Mesodermal cell (in vitro differentiated cells): ENCODE results near the gene NPSR1.

Experiments
- H3K27ac ChIP-seq: 2 replicates; pipeline ENCODE4 v1.7.0; 2013; ENCODE audit warnings: mild to moderate bottlenecking, low read depth, low read length, moderate library complexity; ENCODE audit not compliant: severe bottlenecking
- H3K36me3 ChIP-seq: 2 replicates; pipeline ENCODE4 v1.7.1; 2013; ENCODE audit warnings: mild to moderate bottlenecking, low read length, moderate library complexity; ENCODE audit not compliant: control insufficient read depth, insufficient read depth
- H3K4me1 ChIP-seq: one replicate; pipeline ENCODE4 v1.7.1; 2013; ENCODE audit warnings: mild to moderate bottlenecking, low read length; ENCODE audit not compliant: insufficient read depth, control insufficient read depth, poor library complexity, severe bottlenecking
- H3K4me3 ChIP-seq: 2 replicates; pipeline ENCODE4 v1.7.0; 2013; ENCODE audit warnings: low read length, control low read depth, mild to moderate bottlenecking; ENCODE audit not compliant: insufficient read depth, poor library complexity, severe bottlenecking; ENCODE audit errors: extremely low read depth
- H3K9me3 ChIP-seq: 2 replicates; pipeline ENCODE4 v1.7.1; 2013; ENCODE audit warnings: mild to moderate bottlenecking, low read length, moderate library complexity; ENCODE audit not compliant: control insufficient read depth
- WGBS, 2 experiments: methylation state at CpG; one replicate each; pipeline ENCODE4 v1.1.5; 2013; ENCODE audit warnings: missing lambda C conversion rate in 2 of 2; ENCODE audit not compliant: insufficient coverage in 2 of 2; 5-methylcytosine and 5-hydroxymethylcytosine counted together

The NPSR1 gene

GRCh38 chr7:34747867-34748727 is 90.1 kb downstream of the NPSR1 start:
- no peaks in the 10 kb centered on the region for H3K36me3 ChIP-seq
- H3K9me3 ChIP-seq = no peaks in the 10 kb centered on the region
- 84 to 89% methylated on average over 3 of the region's 8 CpGs for WGBS, 2 experiments
- H3K4me1 ChIP-seq = peaks cover 4% of the 10 kb centered on the region
- no peak overlapping the region for H3K27ac ChIP-seq
- H3K4me3 ChIP-seq = no peak overlapping the region

- Histone ChIP-seq H3K4me1 (peaks cover 4% of the 10 kb centered on the region), H3K4me3 (no peak overlapping the region), H3K36me3 (no peaks in the 10 kb centered on the region), H3K27ac (no peak overlapping the region), H3K9me3 (no peaks in the 10 kb centered on the region)
- WGBS, 2 experiments = 88% methylated on average over 1 of the region's 2 CpGs; no CpG with 5 or more reads in 1 of the 2 experiments
Observed at GRCh38 chr7:34748728-34749089, 90.7 kb downstream of the NPSR1 start.

DNA sequence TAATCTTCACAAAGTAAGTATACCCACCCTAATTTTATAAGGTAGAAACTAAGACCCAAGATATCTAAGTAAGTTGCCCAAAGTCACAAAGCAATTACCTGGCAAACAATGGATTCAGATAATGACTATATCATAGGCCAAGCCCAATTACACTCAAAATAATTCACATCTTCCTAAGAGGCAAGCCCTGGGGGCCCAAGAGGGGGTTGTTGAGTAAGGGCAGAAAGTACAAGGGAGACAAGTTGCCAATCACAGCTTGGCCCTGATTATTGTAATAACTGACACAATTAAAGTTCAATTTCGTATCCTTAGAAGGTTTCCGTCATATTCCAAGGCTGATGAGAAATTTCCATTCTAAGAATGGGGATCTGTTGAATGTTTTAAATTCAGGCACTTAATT is 91.4 kb downstream of the NPSR1 start:
- Histone ChIP-seq H3K27ac (no peak overlapping the region), H3K4me3 (no peak overlapping the region), H3K9me3 (no peaks in the 10 kb centered on the region), H3K36me3 (no peaks in the 10 kb centered on the region), H3K4me1 (peaks cover 4% of the 10 kb centered on the region)
- WGBS, 2 experiments = no CpG with 5 or more reads among the region's 2 CpGs

GRCh38 chr7:34750209-34750608 is 92.2 kb downstream of the NPSR1 start:
- peaks cover 4% of the 10 kb centered on the region for H3K4me1 ChIP-seq
- H3K4me3 ChIP-seq = no peak overlapping the region
- H3K36me3 ChIP-seq = no peaks in the 10 kb centered on the region
- no peak overlapping the region for H3K27ac ChIP-seq
- H3K9me3 ChIP-seq = no peaks in the 10 kb centered on the region
- WGBS, 2 experiments = 89 to 97% methylated on average over 7 to 8 of the region's 8 CpGs

DNA sequence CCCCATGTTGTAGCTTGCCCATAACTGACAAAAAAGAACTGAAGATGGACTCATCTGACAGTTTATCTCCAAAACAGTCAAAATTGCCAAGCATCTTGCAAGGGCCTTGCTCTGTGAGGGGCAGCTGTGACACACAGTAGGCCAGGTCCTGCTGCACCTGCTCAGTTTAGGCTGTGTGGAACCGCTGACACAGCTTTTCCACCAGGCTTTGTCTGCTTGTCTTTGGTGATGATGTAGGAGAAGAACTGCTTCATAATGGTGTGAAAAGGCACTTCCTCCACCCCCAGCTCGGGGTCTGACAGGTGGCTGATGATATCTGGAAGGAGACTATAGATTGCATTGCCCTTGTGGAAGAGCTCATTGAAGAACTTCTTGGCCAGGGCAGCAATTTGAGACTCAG is 92.6 kb downstream of the NPSR1 start:
- H3K9me3 ChIP-seq = no peaks in the 10 kb centered on the region
- no peak overlapping the region for H3K4me3 ChIP-seq
- H3K27ac ChIP-seq = no peak overlapping the region
- WGBS, 2 experiments = no CpG with 5 or more reads among the region's 2 CpGs
- no peaks in the 10 kb centered on the region for H3K36me3 ChIP-seq
- H3K4me1 ChIP-seq = peaks cover 4% of the 10 kb centered on the region

- Histone ChIP-seq H3K36me3 (no peaks in the 10 kb centered on the region), H3K4me1 (peaks cover 4% of the 10 kb centered on the region), H3K4me3 (no peak overlapping the region), H3K9me3 (no peaks in the 10 kb centered on the region), H3K27ac (no peak overlapping the region)
- WGBS, 2 experiments = 97 to 98% methylated on average over 7 of the region's 11 CpGs
Observed at GRCh38 chr7:34751725-34752643, 94.0 kb downstream of the NPSR1 start.

GRCh38 chr7:34752929-34753328 is 94.9 kb downstream of the NPSR1 start:
- no peaks in the 10 kb centered on the region for H3K9me3 ChIP-seq
- WGBS, 2 experiments = 87 to 100% methylated on average over 1 to 2 of the region's 3 CpGs
- H3K36me3 ChIP-seq = no peaks in the 10 kb centered on the region
- peaks cover 4% of the 10 kb centered on the region for H3K4me1 ChIP-seq
- no peak overlapping the region for H3K27ac ChIP-seq
- H3K4me3 ChIP-seq = no peak overlapping the region

- WGBS, 2 experiments = no CpG with 5 or more reads among the region's 2 CpGs
- Histone ChIP-seq H3K36me3 (no peaks in the 10 kb centered on the region), H3K4me3 (no peak overlapping the region), H3K27ac (no peak overlapping the region), H3K9me3 (no peaks in the 10 kb centered on the region), H3K4me1 (peaks cover 4% of the 10 kb centered on the region)
Observed at GRCh38 chr7:34755008-34755407, 97.0 kb downstream of the NPSR1 start.

- H3K4me1 ChIP-seq = peaks cover 4% of the 10 kb centered on the region
- H3K4me3 ChIP-seq = no peak overlapping the region
- H3K9me3 ChIP-seq = no peaks in the 10 kb centered on the region
- WGBS, 2 experiments = 72 to 90% methylated on average over 2 of the region's 4 CpGs
- H3K27ac ChIP-seq = no peak overlapping the region
- H3K36me3 ChIP-seq = no peaks in the 10 kb centered on the region
Observed at GRCh38 chr7:34756025-34756437, 98.0 kb downstream of the NPSR1 start.

DNA sequence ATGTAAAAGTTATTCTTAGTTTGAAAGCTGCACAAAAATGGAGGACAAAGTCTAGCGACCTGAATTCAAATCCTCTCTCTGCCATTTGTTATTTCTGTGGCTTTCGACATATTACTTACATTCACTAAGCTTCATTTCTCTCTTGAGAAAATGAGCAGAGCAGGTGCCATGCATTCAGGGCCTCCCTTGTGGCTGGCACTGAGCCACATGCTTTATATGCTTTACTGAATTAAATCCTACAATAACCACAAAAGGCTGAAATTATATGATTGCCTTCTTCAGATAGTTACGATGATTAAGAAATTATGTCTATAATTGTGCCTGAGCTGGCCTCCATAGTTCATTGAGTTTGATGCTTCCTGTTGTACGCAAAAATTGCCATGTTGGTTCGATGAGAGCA is 98.7 kb downstream of the NPSR1 start:
- WGBS, 2 experiments = 100% methylated on average over 1 to 3 of the region's 5 CpGs
- H3K36me3 ChIP-seq = no peaks in the 10 kb centered on the region
- H3K4me1 ChIP-seq = peaks cover 4% of the 10 kb centered on the region
- H3K9me3 ChIP-seq = no peaks in the 10 kb centered on the region
- H3K27ac ChIP-seq = no peak overlapping the region
- no peak overlapping the region for H3K4me3 ChIP-seq
